Testis (tissue), 2 donors: Measurements from ENCODE around the gene GIMAP8.

Experiments used
- CTCF ChIP-seq, 3 experiments: fragments of 450-650 bp in 2 of 3; fragments of 200-600 bp in 1 of 3; sonication (generic) in 1 of 3; IDR thresholded peaks; one replicate each; pipeline ENCODE4 v1.5.1; 2016 to 2019; ENCODE audit warnings: antibody characterized with exemption in 3 of 3, mild to moderate bottlenecking in 2 of 3, moderate library complexity in 1 of 3
- POLR2A ChIP-seq: fragments of 450-650 bp; IDR thresholded peaks from one replicate; pipeline ENCODE4 v1.6.1; 2017; ENCODE audit warnings: antibody characterized with exemption, mild to moderate bottlenecking, moderate library complexity

GRCh38 chr7:150516956-150517745 is 66.7 kb downstream of the GIMAP8 start:
- TF ChIP-seq POLR2A, result no peak
- TF ChIP-seq CTCF (IDR thresholded peaks at IDR 0.05), result no peak
